ENCODE results near the gene SLC22A23.

SLC22A23 gene

DNA sequence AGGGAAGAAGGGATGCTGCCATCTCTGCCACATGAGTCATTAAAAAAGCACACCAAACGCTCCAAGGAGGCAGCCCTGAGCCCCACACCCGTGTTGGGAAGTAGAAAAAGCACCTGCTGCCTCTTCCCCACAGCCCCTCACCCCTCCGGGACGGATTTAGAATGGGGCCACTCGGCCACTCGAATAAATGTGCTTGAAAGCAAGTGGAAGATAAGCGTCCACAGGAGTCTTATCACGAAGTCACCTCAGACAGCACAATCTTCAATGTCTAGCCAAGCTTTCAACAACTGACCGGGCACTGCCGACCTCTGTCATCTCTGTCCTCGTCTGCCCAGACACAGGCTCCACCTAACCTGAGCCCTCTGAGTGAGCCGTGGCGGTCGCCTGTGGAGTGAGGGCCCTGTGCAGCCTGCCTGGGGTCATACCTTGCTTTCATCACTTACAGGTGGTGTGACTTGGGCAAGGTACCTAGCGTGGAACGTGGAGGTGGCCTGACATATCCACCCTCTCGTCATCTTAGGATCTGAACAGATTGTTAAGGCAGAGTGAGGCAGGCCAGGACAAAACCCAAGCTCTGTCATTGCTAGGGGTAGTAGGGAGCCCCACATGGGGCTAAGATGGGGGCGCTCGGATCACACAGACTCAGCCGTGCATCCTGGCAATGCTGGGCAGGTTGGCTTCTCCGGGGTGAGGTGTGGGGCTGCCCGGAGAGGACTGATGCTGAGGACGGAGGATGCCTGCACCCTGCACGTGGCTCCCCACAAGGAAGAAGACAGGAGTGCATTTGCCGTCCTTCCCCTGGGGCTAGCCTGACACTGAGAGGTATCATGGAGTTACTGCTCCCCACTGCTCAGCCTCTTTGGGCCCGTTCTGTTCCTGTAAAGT lies 163.3 kb downstream of the SLC22A23 start:
- no peak for DNase-seq

- no peak for DNase-seq
These were observed 164.2 kb downstream of the SLC22A23 start for GRCh38 chr6:3292431-3293197.

DNA sequence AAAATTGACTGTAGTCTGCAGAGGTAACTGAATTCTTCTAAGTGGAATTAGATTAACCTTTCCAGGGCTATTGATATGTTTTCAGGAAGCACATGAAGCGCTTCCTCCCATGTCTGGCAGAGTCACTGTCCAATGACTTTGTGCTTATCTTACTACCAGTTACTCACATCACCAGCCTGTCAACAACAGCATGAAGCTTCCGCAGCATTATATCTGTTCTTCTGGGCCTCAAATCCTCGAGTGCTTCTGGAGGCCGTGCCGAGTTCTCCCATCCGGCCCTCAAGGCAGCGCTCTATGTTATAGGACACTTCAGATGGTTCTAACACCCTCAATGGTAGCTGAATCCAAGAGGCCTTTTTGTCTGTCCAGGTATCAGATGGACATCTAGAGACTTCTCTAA lies 164.9 kb downstream of the SLC22A23 start:
- no peak for DNase-seq

DNA sequence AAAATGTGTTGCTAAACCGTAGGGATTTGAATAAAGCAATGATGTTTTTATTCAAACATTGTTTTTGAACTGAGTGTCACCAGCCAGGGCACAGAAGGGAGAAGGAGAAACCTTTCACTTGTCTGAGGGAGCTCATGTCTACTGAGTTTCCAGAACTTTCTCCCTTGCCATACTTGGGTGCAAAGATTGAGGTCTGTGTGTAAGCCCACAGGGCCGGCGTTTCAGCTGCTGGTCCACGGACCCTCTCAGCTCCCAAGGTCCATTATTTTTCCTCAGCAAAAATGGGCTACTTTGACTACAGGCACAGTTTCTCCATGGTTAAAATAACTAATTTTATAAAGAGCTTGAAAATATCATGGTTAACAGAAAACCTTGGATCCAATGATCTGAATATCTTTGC lies 165.5 kb downstream of the SLC22A23 start:
- no peak for DNase-seq

GRCh38 chr6:3290931-3291211 lies 166.0 kb downstream of the SLC22A23 start:
- no peak for DNase-seq

DNA sequence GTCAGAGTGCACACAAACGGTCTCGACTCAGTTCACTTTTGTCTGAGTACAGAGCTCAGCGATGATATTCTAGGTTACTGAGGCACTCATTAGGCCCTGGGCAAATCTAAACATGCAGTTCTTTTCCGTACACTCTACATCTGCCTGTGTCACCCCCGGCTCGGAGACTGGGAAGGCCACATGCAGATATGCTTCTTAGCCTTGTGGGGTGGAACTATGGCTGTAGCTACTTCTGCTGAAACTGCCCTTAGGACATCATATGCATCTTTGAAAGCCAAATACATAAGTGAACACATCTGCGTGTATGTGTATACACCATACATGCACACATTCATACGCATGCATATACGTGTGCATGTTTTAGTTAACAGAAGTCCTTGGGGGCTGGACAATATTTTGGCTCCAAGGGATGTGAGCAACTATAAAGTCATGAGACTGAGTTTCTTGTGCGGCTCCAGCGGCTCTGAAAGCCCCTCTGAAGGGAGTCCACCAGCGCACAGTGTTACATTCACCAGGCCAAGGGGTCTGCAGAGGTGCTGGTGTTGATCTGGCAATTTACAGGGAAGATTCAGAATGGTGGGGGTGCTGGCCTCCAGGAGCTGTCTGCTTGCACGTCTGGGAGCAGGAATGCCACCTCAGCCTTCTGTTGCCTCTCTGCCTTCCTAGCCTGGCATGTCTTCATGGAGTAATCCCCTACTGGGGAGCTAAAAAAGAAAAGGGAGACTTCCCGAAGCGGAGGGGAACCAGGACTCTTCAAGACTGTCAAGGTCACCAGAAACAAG lies 166.5 kb downstream of the SLC22A23 start:
- no peak for DNase-seq

GRCh38 chr6:3289664-3290055 lies 167.2 kb downstream of the SLC22A23 start:
- no peak for DNase-seq

GRCh38 chr6:3288711-3289663 lies 167.9 kb downstream of the SLC22A23 start:
- DNase-seq, result no peak

DNA sequence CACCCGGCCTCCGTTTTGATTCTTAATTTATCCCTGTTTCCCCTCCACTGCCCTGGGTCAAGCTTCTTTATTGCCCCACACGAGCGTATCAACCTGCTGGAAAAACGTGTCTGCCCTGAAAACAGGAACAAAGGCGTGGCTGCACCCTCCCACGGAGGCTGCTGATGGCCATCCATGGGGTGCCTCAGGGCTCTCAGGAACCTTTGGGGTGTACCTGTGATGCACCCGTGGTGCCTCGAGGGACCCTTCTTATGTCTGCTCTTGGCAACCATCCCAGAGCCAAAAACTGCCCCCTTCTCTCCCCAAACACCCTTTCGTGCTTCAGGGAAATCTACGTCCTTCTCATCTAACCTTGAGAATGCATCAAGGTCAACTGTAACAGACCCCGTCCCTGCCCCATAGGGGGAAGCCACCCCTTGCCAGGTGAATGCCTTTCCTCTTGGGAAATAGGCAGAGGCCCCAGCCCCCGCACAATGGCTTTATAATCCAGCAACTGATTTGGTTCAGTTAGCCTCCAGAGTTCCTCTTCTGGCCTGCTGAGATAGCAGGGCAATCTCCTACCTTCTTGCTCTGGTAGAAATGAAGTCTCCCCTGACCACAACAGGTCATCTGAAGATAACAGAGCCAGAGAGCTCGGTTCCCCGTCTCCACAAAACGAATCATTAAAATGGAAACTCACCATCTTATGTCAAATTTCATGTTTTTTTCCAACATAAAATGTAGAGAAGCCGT lies 168.7 kb downstream of the SLC22A23 start:
- no peak for DNase-seq

DNA sequence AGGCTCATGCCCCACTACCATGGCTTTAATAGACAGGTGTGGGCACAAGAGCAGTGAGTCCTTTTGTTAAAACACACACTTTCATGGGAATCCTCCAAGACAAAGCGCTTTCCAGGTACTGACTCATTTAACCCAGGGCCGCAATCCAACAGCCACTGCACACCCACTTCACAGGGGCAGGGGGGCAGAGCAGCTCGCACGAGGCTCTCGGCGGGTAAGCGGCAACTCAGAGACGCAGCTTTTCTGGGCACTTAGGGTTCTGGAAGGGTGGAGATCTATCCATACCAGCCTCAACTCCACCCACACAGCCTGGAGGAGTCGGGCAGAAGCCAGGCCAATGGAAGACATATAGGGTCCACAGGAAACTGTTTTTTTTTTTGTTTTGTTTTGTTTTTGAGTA lies 169.5 kb downstream of the SLC22A23 start:
- no peak for DNase-seq

GRCh38 chr6:3286641-3287171 lies 170.1 kb downstream of the SLC22A23 start:
- DNase-seq, result no peak

DNA sequence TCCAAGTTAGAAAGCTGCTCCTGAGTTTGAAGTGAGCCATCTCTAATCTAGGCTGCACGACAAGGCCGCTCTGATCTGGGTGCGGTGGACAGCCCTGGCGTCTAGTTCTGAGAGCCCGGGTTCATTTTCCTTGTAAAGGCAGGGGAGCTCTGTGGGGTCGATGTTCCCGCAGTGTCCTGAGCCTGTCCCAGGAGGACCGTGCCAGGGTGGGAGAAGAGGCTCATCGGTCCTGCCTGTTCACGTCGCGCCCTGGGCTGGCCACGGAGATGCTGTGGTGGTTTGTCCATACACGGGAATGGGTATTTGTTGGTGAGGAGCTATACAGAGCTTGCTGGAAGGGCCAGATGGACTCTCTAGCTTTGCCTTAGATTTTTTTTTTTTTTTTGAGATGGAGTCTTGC lies 171.1 kb downstream of the SLC22A23 start:
- no peak for DNase-seq

GRCh38 chr6:3285049-3285639 lies 171.7 kb downstream of the SLC22A23 start:
- DNase-seq, result no peak

DNA sequence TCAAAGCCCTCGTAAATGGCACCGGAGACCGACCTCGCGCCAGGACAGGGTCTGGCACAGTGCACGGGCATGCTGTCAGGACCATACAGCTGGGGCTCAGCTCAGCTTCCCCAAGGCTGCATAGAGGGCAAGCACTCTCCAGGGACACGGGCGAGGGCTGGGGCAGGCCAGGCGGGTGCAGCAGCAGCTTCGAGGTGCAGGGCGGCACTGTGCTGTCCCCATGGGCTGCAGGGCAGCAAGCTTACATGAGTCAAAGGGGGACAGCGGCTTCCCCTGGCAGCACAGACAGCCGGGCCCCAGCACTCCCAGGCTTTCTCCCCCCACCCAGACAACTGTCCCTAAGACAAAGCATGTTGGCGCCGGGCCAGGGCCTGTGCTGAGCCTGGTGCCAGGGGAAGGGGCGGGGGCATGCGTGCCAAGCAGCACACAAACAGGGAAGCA lies 172.4 kb downstream of the SLC22A23 start:
- no peak for DNase-seq

GRCh38 chr6:3283641-3284435 lies 173.0 kb downstream of the SLC22A23 start:
- no peak for DNase-seq

- no peak for DNase-seq
These were observed 173.6 kb downstream of the SLC22A23 start for GRCh38 chr6:3283241-3283640.

GRCh38 chr6:3282476-3283236 lies 174.2 kb downstream of the SLC22A23 start:
- DNase-seq, result no peak

GRCh38 chr6:3281631-3282475 lies 175.0 kb downstream of the SLC22A23 start:
- no peak for DNase-seq
